Large intestine (tissue), 3 donors: ENCODE results near the gene L3MBTL3. TPM values are rescaled to one million over a fixed set of nuclear protein-coding genes. Genes with fewer than 3 reads are reported as not detected.

Experiments used
- DNase-seq, 2 donors: peaks; one replicate each; pipeline versions ENCODE4 v3.0.0 to v3.0.0-alpha.2; 2013
- H3K27ac ChIP-seq: one replicate; pipeline ENCODE4 v1.5.1; 2013; ENCODE audit warnings: low read length
- H3K27me3 ChIP-seq: 2 replicates; pipeline ENCODE4 v1.6.1; 2013; ENCODE audit warnings: low read length; ENCODE audit not compliant: control insufficient read depth, insufficient read depth
- H3K36me3 ChIP-seq: 2 replicates; pipeline ENCODE4 v1.6.1; 2013; ENCODE audit warnings: low read length; ENCODE audit not compliant: control insufficient read depth, insufficient read depth
- H3K4me1 ChIP-seq: one replicate; pipeline ENCODE4 v1.6.1; 2013; ENCODE audit warnings: low read length; ENCODE audit not compliant: control insufficient read depth, insufficient read depth
- H3K4me3 ChIP-seq: one replicate; pipeline ENCODE4 v1.5.1; 2013; ENCODE audit warnings: low read length
- H3K9me3 ChIP-seq: one replicate; pipeline ENCODE4 v1.6.1; 2013; ENCODE audit warnings: mild to moderate bottlenecking, low read depth, low read length, moderate library complexity; ENCODE audit not compliant: control insufficient read depth
- WGBS: methylation state at CpG from one replicate; pipeline ENCODE4 v1.1.5; 2013; ENCODE audit warnings: low lambda C conversion rate; ENCODE audit not compliant: insufficient coverage; 5-methylcytosine and 5-hydroxymethylcytosine counted together
- polyA plus RNA-seq: library from polyadenylated mRNA; unstranded; fragments of 120-200 nt; gene quantifications from one replicate; pipeline ENCODE4 v1.2.1, GENCODE V29; 2013

The L3MBTL3 gene
- polyA plus RNA-seq, 1 donor, result 9.1 TPM

DNA sequence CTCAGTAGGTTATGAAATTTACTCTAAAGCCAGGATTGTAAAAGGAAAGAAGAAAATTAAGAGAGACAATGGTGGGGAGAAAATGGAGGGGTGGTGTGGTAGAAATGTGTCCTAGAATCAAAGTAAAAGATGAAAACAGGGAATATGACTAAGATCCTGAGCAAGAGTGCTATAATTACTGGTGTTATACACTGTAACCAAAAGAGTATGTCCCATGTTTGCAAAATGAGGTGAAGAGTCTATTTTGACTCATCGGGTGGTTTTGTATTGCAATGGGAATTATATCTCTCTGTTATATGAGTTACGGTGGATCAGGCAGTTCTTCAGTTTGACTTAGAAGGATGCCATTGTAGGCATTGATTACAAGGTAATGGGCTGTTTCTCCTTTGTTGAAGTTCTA, 8.5 kb downstream of the L3MBTL3 start:
- H3K4me1 ChIP-seq, result no peaks in the 10 kb centered on the region
- H3K36me3 ChIP-seq, result peaks cover 7% of the 10 kb centered on the region
- WGBS, result no CpG with 5 or more reads among the region's 2 CpGs
- H3K27me3 ChIP-seq, result no peaks in the 10 kb centered on the region
- no peak overlapping the region for H3K4me3 ChIP-seq
- no peak for DNase-seq
- H3K27ac ChIP-seq, result no peak overlapping the region
- H3K9me3 ChIP-seq, result no peaks in the 10 kb centered on the region

DNA sequence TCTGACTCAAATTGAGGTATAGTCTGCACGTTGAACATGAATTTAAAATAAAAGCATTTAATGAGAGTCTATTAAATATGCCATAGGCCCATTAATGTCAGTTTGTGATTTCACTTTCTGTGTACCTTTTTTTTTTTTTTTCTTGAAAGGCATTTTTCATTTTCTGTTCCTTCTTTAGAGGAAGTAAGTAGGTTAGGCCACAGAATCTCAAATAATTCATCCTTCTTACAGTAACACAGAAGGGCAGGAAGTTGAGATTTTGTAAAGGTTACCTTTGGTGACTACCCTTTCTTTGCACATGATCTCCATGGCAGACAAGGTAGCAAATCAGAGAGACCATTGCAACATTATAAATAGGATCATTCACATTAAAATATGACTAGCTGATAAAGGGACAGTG, 9.6 kb downstream of the L3MBTL3 start:
- H3K4me3 ChIP-seq, result no peak overlapping the region
- H3K9me3 ChIP-seq, result no peaks in the 10 kb centered on the region
- no peak for DNase-seq
- no peak overlapping the region for H3K27ac ChIP-seq
- no peaks in the 10 kb centered on the region for H3K27me3 ChIP-seq
- no peaks in the 10 kb centered on the region for H3K4me1 ChIP-seq
- H3K36me3 ChIP-seq, result peaks cover 7% of the 10 kb centered on the region
- no CpG with 5 or more reads among the region's 1 CpG for WGBS

DNA sequence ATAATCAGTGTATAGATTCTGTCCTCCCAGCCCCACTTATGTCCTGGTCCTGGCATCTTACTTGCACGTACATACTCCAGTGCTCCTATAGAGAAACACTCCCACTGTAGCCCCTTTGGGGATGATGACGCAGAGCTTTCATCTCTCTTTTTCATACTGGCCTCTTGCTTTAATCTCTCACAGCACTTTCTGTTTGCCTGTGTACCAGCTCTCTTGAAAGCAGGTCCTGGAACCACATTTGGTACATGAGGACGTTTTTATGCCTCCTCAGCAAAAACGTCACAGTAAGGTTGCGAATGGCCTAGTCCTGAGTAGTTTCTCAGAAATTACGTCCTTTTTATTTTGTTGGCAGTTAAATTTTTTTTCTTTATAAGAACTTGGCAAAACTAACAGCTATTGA, 10.8 kb downstream of the L3MBTL3 start:
- H3K27me3 ChIP-seq, result no peaks in the 10 kb centered on the region
- no peak overlapping the region for H3K27ac ChIP-seq
- WGBS, result 93% methylated on average over 3 of the region's 6 CpGs
- H3K4me3 ChIP-seq, result no peak overlapping the region
- H3K4me1 ChIP-seq, result no peaks in the 10 kb centered on the region
- H3K36me3 ChIP-seq, result peaks cover 7% of the 10 kb centered on the region
- DNase-seq, result no peak
- H3K9me3 ChIP-seq, result no peaks in the 10 kb centered on the region

DNA sequence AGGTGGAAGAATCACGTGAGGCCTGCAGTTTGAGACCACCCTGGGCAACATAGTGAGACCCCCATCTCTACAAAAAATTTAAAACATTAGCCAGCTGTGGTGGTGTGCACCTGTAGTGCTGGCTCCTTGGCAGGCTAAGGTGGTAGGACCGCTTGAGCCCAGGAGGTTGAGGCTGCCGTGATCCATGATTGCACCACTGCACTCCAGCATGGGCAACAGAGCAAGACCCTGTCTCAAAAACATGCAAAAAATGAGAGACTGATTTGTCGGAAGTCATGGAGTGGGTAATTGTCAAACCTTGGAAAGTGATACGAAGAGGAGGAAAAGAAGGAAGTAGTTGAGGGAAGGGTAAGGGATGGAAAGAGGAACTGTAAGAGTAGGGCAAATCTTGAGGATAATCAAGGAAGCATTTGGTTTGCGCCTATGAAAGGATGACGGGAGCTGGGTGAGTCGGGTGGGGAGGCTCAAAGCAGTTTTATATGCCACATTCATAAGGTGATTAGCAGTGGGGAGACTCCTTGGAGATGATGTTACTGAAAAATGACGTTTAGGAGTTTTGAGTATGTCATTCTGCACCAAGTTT, 14.5 kb downstream of the L3MBTL3 start:
- H3K27ac ChIP-seq, result no peak overlapping the region
- no peak overlapping the region for H3K4me3 ChIP-seq
- H3K36me3 ChIP-seq, result no peaks in the 10 kb centered on the region
- DNase-seq, result no peak
- no peaks in the 10 kb centered on the region for H3K4me1 ChIP-seq
- H3K27me3 ChIP-seq, result no peaks in the 10 kb centered on the region
- no peaks in the 10 kb centered on the region for H3K9me3 ChIP-seq
- WGBS, result 98% methylated on average over 5 of the region's 9 CpGs

DNA sequence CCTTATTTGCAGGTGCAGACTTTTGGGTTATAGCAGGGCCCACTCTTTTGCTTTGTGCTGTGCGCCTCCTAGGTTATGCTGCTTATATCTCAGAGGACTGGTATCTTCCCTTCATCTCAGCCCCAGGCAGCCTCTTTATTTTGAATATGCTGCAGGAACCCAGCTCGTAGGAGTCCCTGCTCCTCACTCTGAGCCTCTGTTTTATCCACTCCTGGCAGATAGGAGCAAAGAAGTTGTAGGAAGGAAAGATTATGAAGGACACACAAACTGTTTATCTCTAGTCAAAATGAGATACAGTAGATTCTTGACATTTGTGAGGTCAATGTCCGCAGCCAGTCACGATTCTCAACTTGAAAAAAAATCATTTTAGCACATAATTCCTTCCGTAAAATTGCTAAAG, 15.6 kb downstream of the L3MBTL3 start:
- Histone ChIP-seq H3K36me3 (no peaks in the 10 kb centered on the region), H3K4me3 (no peak overlapping the region), H3K27me3 (no peaks in the 10 kb centered on the region), H3K9me3 (no peaks in the 10 kb centered on the region), H3K27ac (no peak overlapping the region), H3K4me1 (no peaks in the 10 kb centered on the region)
- WGBS, result 72% methylated on average over 2 of the region's 5 CpGs
- no peak for DNase-seq

DNA sequence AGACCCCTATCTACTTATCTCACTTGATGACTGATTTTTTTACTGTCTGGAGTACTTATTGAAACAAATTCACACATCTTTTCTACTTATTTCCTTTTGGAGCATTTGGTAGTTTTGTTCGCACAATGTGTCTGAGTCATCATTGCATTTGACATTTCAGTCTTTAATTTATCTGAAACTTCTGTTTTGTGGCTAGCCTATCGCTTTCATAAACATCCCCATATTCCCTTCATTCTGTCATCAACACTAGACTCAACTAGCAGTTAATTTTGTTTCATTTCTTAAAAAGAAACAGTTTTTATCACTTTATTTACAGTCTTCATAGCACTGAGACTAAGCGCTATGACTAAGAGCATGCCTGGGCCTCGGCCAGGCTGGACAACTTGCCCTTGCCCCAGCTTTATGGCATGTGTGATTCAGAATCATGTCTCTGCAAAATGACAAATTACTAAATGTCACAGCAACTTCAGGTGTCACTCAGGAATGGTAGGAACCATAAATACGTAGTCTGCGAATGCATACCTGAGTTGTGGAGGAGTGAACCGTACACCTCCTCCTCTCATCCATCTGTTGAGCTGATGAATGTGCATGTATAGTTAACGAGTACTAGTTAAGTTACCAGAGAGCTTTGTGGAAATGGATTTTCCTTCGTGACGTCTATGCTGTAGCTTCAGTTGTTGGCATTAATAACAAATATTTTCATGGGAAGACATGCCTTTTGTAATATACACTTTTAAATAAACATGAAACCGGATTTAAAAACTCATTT, 16.2 kb downstream of the L3MBTL3 start:
- H3K27ac ChIP-seq, result no peak overlapping the region

DNA sequence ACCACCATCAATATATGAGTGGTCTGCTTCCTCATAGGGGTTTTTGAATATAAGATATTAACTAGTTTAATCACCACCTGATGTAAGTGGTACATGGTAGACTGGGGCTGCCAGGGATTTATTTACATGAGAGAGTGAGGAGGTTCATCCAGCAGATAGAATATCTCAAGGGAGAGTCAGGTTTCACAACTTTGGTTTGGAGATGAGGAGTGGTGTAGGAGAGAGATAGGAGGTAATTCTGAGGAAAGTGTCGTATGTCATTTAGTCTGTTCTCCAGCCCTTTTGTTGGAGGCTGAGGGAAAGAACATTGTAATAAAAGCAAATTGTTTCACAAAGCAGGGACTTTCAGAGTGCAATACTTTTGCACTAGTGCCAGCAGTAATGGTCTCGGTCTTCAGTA, 16.8 kb downstream of the L3MBTL3 start:
- Histone ChIP-seq H3K36me3 (no peaks in the 10 kb centered on the region), H3K9me3 (no peaks in the 10 kb centered on the region), H3K4me3 (no peak overlapping the region), H3K27ac (no peak overlapping the region), H3K4me1 (no peaks in the 10 kb centered on the region), H3K27me3 (no peaks in the 10 kb centered on the region)
- DNase-seq, result no peak
- no CpG with 5 or more reads among the region's 2 CpGs for WGBS

More for the DNA sequence above, 16.2 kb downstream of the L3MBTL3 start:
- no peaks in the 10 kb centered on the region for H3K36me3 ChIP-seq
- no peaks in the 10 kb centered on the region for H3K4me1 ChIP-seq
- no peak for DNase-seq
- H3K4me3 ChIP-seq, result no peak overlapping the region
- 78% methylated on average over 3 of the region's 11 CpGs for WGBS
- H3K27me3 ChIP-seq, result no peaks in the 10 kb centered on the region
- H3K9me3 ChIP-seq, result no peaks in the 10 kb centered on the region

DNA sequence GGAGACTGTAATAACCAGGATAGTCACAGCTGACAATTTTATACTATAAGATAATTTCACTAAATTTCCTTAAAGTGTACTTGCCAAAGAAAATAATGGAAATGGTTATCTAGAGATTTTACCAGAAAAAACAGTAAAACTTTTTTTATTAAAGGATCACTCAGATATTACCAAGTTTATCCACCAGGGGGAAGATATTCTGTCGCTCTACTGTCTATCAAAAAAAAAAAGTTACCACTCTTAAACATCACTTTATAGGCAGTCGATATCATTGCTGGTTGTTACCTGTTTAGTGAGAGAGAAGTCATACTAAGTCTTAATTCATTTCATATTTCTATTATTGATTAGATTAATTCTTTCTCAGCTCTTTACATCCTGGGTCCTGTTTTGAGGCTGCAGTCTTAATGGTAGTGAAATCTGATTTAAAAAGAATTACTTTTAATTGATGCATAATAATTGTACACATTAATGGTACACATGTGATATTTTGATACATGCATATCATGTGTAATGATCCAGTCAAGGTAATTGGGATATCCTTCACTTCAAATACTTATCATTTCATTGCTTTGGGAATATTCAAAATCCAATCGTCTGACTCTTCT, 18.9 kb downstream of the L3MBTL3 start:
- no CpG with 5 or more reads among the region's 3 CpGs for WGBS
- Histone ChIP-seq H3K4me1 (no peaks in the 10 kb centered on the region), H3K27me3 (no peaks in the 10 kb centered on the region), H3K9me3 (no peaks in the 10 kb centered on the region), H3K27ac (no peak overlapping the region), H3K36me3 (no peaks in the 10 kb centered on the region), H3K4me3 (no peak overlapping the region)
- no peak for DNase-seq

DNA sequence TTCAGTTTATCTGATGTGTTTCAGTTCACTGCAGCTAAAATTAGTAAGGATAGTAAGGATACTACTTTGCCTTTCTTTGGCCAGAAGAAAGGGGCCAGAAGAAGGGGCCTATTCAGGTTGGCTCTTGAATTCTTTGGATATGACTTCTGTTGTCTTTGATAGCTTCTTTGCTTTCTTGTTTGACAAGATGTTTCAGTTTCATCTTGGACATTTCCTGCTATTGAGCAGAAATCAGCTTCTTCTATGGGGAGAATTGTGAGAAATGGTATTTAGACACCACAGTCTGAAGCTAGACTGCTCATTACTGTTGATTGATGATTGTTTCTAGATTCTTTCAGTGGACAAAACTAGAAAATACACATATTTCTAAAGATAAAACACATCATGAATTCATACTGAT, 23.2 kb downstream of the L3MBTL3 start:
- H3K4me3 ChIP-seq, result no peak overlapping the region

DNA sequence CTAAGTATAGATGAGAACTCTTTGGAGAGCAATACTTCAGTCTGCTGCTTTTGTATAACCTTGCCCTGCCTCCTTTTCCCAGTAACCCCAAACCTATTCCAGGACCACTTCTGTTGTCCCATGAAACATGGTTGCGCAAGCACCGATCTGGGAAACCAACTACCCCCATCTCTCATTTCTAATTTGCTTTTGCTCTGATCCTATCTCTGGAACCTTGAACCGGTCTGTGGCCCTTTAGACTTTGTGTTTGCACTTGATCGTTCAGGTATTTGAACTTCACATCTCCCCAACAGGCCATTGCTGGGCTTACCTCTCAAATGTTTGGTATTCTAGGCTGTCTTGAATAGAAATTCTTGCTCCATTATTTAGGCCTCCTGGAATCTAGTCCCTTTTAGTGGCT, 25.0 kb downstream of the L3MBTL3 start:
- no peak overlapping the region for H3K27ac ChIP-seq
- H3K27me3 ChIP-seq, result no peaks in the 10 kb centered on the region
- H3K4me3 ChIP-seq, result no peak overlapping the region
- DNase-seq, result peak in 1 of 2 donors; percentile 8
- H3K9me3 ChIP-seq, result no peaks in the 10 kb centered on the region
- H3K36me3 ChIP-seq, result peaks cover 9% of the 10 kb centered on the region
- WGBS, result no CpG with 5 or more reads among the region's 4 CpGs
- no peaks in the 10 kb centered on the region for H3K4me1 ChIP-seq

More for the DNA sequence above, 23.2 kb downstream of the L3MBTL3 start:
- no peak for DNase-seq
- peaks cover 9% of the 10 kb centered on the region for H3K36me3 ChIP-seq
- H3K27me3 ChIP-seq, result no peaks in the 10 kb centered on the region
- no peaks in the 10 kb centered on the region for H3K9me3 ChIP-seq
- no peak overlapping the region for H3K27ac ChIP-seq
- no peaks in the 10 kb centered on the region for H3K4me1 ChIP-seq
